ENCODE results near the gene HUWE1. TPM values are rescaled to one million over a fixed set of nuclear protein-coding genes. Genes with fewer than 3 reads are reported as not detected.

Gene HUWE1
- total RNA-seq, 1 donor from 2014 or later = 225 TPM

DNA sequence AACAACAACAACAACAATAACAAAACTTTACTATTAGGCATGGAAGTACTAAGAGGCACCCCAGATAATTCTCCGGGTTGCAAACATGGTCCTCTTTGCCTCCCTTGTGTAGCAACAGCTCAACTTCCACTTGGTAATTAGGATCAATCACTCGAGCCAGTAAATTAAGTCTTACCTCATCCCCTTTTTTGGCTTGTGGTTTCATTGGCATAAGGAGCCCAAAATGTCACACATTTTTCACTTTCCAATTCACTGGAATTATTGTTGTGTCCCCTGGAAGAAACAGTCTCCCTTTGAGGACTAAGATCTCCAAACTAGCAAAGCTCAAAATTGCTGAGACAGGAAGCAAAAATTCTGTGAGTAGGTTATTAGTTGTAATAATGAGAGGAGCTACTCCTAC lies 203.1 kb downstream of the HUWE1 start:
- no peaks in the 10 kb centered on the region for H3K36me3 ChIP-seq (ENCODE audit: insufficient read depth, low read length)
- H3K27me3 Mint-ChIP-seq (ENCODE audit: low read depth, unreplicated experiment) = peaks cover 9% of the 10 kb centered on the region
- H3K9me3 ChIP-seq (ENCODE audit: insufficient read depth, low read depth, low read length) = no peaks in the 10 kb centered on the region
- no peak overlapping the region for H2AFZ ChIP-seq (ENCODE audit: low read depth, low read length)
- no peaks in the 10 kb centered on the region for H3K79me2 ChIP-seq (ENCODE audit: insufficient read depth, low read length)
- TF ChIP-seq CTCF (IDR thresholded peaks at IDR 0.05; ENCODE audit: insufficient read depth, low read depth, low read length) (no peak), EZH2 (IDR thresholded peaks at IDR 0.05; ENCODE audit: insufficient read depth, low read length) (no peak)
- no peak overlapping the region for H3K27ac ChIP-seq (ENCODE audit: low read depth, low read length)
- no peak overlapping the region for H3K9ac ChIP-seq (ENCODE audit: low read length)
- H3K4me1 Mint-ChIP-seq (ENCODE audit: low read depth, unreplicated experiment) = peaks cover 2% of the 10 kb centered on the region
- no peak overlapping the region for H3K4me3 Mint-ChIP-seq (ENCODE audit: unreplicated experiment)
- H3K4me2 ChIP-seq (ENCODE audit: low read length) = no peak overlapping the region
- no peaks in the 10 kb centered on the region for H3K36me3 Mint-ChIP-seq (ENCODE audit: low read depth, unreplicated experiment)
- no peaks in the 10 kb centered on the region for H4K20me1 ChIP-seq (ENCODE audit: insufficient read depth, low read length)
- no peaks in the 10 kb centered on the region for H3K4me1 ChIP-seq (ENCODE audit: insufficient read depth, low read length)
- H3K4me3 ChIP-seq (ENCODE audit: insufficient read depth, low read depth, low read length) = no peak overlapping the region
- no peaks in the 10 kb centered on the region for H3K27me3 ChIP-seq (ENCODE audit: insufficient read depth, low read length)
- no peak overlapping the region for H3K27ac Mint-ChIP-seq (ENCODE audit: unreplicated experiment)
- peak; percentile 4 for DNase-seq (ENCODE audit: low read depth)
- FAIRE-seq = peak; percentile 65
- H3K9me3 Mint-ChIP-seq (ENCODE audit: unreplicated experiment) = no peaks in the 10 kb centered on the region

Small RNAs within 50 kb of the gene (microRNA-seq; reads per million reads assigned to microRNA genes)
- gene MIR98 (278 reads per million, percentile 74 among the genes with 10 or more reads in this experiment), gene MIRLET7F2 (149 reads per million, percentile 69 among the genes with 10 or more reads in this experiment)
